ENCODE data around the gene AGGF1. TPM values are rescaled to one million over a fixed set of nuclear protein-coding genes. Genes with fewer than 3 reads are reported as not detected.

The AGGF1 gene
- total RNA-seq, 1 experiment from 2014 or later = 15.4 TPM

DNA sequence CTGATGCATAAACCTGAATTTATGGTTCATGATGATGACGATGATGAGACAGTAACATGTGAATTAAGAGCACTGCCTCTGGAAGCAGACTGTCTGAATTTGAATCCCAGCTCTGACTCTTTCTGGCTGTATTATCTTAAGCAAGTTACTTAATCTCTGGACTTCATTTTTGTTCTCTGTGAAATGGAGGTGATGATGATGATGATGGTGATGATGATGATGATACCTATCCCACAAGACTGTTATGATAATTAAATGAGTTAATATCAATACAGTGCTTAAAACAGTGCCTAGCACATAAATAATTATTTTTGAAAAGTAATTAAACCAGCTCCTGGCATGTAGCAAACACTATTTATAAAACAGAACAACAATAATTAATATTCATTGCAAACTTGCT lies 13.2 kb upstream of the AGGF1 start:
- H3K4me2 ChIP-seq = no peak overlapping the region
- H3K79me2 ChIP-seq (ENCODE audit: low read depth) = no peaks in the 10 kb centered on the region
- no peaks in the 10 kb centered on the region for H3K36me3 ChIP-seq (ENCODE audit: low read depth)
- no peaks in the 10 kb centered on the region for H3K27me3 ChIP-seq (ENCODE audit: insufficient read depth, low read depth)
- TF ChIP-seq, protein P1, sequence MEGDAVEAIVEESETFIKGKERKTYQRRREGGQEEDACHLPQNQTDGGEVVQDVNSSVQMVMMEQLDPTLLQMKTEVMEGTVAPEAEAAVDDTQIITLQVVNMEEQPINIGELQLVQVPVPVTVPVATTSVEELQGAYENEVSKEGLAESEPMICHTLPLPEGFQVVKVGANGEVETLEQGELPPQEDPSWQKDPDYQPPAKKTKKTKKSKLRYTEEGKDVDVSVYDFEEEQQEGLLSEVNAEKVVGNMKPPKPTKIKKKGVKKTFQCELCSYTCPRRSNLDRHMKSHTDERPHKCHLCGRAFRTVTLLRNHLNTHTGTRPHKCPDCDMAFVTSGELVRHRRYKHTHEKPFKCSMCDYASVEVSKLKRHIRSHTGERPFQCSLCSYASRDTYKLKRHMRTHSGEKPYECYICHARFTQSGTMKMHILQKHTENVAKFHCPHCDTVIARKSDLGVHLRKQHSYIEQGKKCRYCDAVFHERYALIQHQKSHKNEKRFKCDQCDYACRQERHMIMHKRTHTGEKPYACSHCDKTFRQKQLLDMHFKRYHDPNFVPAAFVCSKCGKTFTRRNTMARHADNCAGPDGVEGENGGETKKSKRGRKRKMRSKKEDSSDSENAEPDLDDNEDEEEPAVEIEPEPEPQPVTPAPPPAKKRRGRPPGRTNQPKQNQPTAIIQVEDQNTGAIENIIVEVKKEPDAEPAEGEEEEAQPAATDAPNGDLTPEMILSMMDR (conservative IDR thresholded peaks at IDR 0.05) = no peak
- TF ChIP-seq EZH2 (IDR thresholded peaks at IDR 0.05; ENCODE audit: low read depth) = no peak
- no peaks in the 10 kb centered on the region for H3K4me1 ChIP-seq (replicated peaks; ENCODE audit: insufficient read depth)
- ChIA-PET POLR2A (ENCODE audit: unreplicated experiment) (no interaction called here), CTCF (interaction anchor here (1.5 kb wide), 1 partner anchor 149 kb away, joined by 4 read pairs; no protein-coding TSS in a partner anchor)
- no peaks in the 10 kb centered on the region for H4K20me1 ChIP-seq (ENCODE audit: insufficient read depth)
- no TSS peak for BruUV-seq (replicated peaks)
- no peaks in the 10 kb centered on the region for H3K9me3 ChIP-seq (ENCODE audit: insufficient read depth, low read depth)
- H3K27ac ChIP-seq = no peak overlapping the region
- H3F3A ChIP-seq (ENCODE audit: insufficient read depth, low read depth) = no peaks in the 10 kb centered on the region
- intact Hi-C loops (cut with micrococcal nuclease; ENCODE audit: unreplicated experiment) = loop anchor here (1.0 to 2.0 kb wide), 3 partner anchors 149 to 416 kb away; no protein-coding TSS in a partner anchor
- no peak overlapping the region for H3K4me3 ChIP-seq
- no peaks in the 10 kb centered on the region for H3K9me2 ChIP-seq (ENCODE audit: insufficient read depth)
- no peak for DNase-seq
- no peak overlapping the region for H2AFZ ChIP-seq

DNA sequence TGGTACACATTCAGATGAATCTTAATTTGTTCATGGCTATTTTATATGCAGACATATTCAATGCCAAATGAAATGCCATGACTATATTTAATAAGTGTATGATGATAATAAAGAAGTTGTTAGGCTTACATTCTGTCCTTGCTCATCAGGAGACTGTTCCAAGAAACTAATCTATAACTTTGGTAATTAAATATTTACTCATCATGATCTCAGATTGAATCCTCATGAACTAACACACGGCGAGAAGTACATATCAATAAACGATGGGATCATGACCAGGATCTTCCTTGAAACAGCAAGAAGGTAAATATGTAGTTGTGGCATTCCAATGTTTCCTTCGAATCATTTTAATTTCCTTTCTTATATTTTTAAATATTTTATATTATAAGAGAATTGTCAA lies 12.5 kb upstream of the AGGF1 start:
- intact Hi-C loops (cut with micrococcal nuclease; ENCODE audit: unreplicated experiment) = loop anchor here (2.0 kb wide), 2 partner anchors 243 to 417 kb away; no protein-coding TSS in a partner anchor
- CTCF ChIA-PET = no interaction called here

DNA sequence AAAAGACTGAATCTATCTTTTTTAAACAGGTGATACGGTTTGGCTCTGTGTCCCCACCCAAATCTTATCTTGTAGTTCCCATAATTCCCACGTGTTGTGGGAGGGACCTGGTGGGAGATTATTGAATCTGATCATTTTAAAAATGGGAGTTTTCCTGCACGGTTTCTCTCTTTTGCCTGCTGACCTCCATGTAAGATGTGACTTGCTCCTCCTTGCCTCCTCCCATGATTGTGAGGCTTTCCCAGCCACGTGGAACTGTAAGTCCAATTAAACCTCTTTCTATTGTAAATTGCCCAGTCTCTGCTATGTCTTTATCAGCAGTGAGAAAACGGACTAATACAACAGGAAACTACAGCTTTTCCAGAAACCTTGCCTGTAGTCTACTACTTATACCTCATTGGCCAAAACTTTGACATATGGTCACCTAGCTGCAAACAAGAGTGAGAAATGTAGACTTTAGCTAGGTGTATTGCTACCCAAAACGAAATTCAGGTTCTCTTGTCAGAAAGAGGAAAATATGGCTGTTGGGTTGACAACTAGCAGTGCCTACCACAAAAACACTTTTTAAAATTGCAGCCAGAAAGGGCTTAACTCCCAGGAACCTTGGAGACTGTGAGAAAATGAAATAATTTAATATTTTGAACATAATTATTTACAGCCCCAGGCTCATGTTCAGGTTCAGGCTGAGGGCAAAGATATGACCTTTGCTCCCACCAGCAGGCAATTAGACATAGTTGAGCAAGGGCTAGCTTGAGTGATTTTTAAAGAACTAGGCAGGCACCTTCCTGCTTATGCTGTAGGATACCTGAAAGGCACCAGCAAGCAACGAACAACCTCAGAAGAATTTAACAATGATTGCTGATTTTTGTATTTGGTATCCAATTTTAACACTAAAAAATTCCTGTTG lies 7.4 kb upstream of the AGGF1 start:
- intact Hi-C loops (cut with micrococcal nuclease; ENCODE audit: unreplicated experiment) = no loop called here
- H3K4me3 ChIP-seq = no peak overlapping the region
- H3K79me2 ChIP-seq (ENCODE audit: low read depth) = no peaks in the 10 kb centered on the region
- TF ChIP-seq, protein P1 (conservative IDR thresholded peaks at IDR 0.05) = no peak
- TF ChIP-seq EZH2 (IDR thresholded peaks at IDR 0.05; ENCODE audit: low read depth) = no peak
- BruUV-seq (replicated peaks) = no TSS peak
- no peaks in the 10 kb centered on the region for H3K4me1 ChIP-seq (replicated peaks; ENCODE audit: insufficient read depth)
- no peak overlapping the region for H3K4me2 ChIP-seq
- no peak overlapping the region for H2AFZ ChIP-seq
- H3K9me2 ChIP-seq (ENCODE audit: insufficient read depth) = no peaks in the 10 kb centered on the region
- ChIA-PET CTCF (no interaction called here), POLR2A (ENCODE audit: unreplicated experiment) (no interaction called here)
- no peaks in the 10 kb centered on the region for H3K9me3 ChIP-seq (ENCODE audit: insufficient read depth, low read depth)
- H3K27me3 ChIP-seq (ENCODE audit: insufficient read depth, low read depth) = no peaks in the 10 kb centered on the region
- no peak overlapping the region for H3K27ac ChIP-seq
- no peak for DNase-seq
- no peaks in the 10 kb centered on the region for H3F3A ChIP-seq (ENCODE audit: insufficient read depth, low read depth)
- no peaks in the 10 kb centered on the region for H3K36me3 ChIP-seq (ENCODE audit: low read depth)
- H4K20me1 ChIP-seq (ENCODE audit: insufficient read depth) = no peaks in the 10 kb centered on the region

More for the DNA sequence above, 12.5 kb upstream of the AGGF1 start:
- Histone ChIP-seq H3K27ac (no peak overlapping the region), H3K4me1 (replicated peaks; ENCODE audit: insufficient read depth) (no peaks in the 10 kb centered on the region), H2AFZ (no peak overlapping the region), H3K36me3 (ENCODE audit: low read depth) (no peaks in the 10 kb centered on the region), H3F3A (ENCODE audit: insufficient read depth, low read depth) (no peaks in the 10 kb centered on the region), H3K9me3 (ENCODE audit: insufficient read depth, low read depth) (no peaks in the 10 kb centered on the region), H3K4me3 (no peak overlapping the region), H4K20me1 (ENCODE audit: insufficient read depth) (no peaks in the 10 kb centered on the region), H3K4me2 (no peak overlapping the region), H3K79me2 (ENCODE audit: low read depth) (no peaks in the 10 kb centered on the region), H3K9me2 (ENCODE audit: insufficient read depth) (no peaks in the 10 kb centered on the region), H3K27me3 (ENCODE audit: insufficient read depth, low read depth) (no peaks in the 10 kb centered on the region)
- POLR2A ChIA-PET (ENCODE audit: unreplicated experiment) = no interaction called here
- no peak for TF ChIP-seq EZH2 (IDR thresholded peaks at IDR 0.05; ENCODE audit: low read depth)
- TF ChIP-seq, protein P1 (conservative IDR thresholded peaks at IDR 0.05) = no peak
- DNase-seq = no peak
- BruUV-seq (replicated peaks) = no TSS peak

Measured in PC-9 (cell line).